GM18508 (cell line): ENCODE measurements around the gene PRODH.
"Not testable (repeated sequence)": the region's sequence is repeated elsewhere in the genome, so short reads cannot be mapped to it uniquely, and the experiment has no call there.

ENCODE experiments used
- ATAC-seq: cut with Tn5 transposase; IDR thresholded peaks from one replicate; pipeline ENCODE4 v1.9.1; 2021; ENCODE audit warnings: moderate number of reproducible peaks; ENCODE audit not compliant: insufficient read depth, unreplicated experiment

PRODH gene

GRCh38 chr22:18935889-18936529 lies at the start of gene PRODH:
Gene PRODH (minus strand): TSS chr22:18936293. CDS start chr22:18936287, 6 bp downstream.
- ATAC-seq, result no peak

GRCh38 chr22:18985780-18986179 lies 49.7 kb upstream of the PRODH start:
- no peak for ATAC-seq

GRCh38 chr22:18984564-18984963 lies 48.5 kb upstream of the PRODH start:
- ATAC-seq, result no peak

- no peak for ATAC-seq
Observed at GRCh38 chr22:18983120-18983651, 47.1 kb upstream of the PRODH start.

GRCh38 chr22:18980829-18981228 lies 44.7 kb upstream of the PRODH start:
- no peak for ATAC-seq

GRCh38 chr22:18979957-18980356 lies 43.9 kb upstream of the PRODH start:
- ATAC-seq, result no peak

- no peak for ATAC-seq
Observed at GRCh38 chr22:18978506-18978905, 42.4 kb upstream of the PRODH start.

GRCh38 chr22:18977824-18978425 lies 41.8 kb upstream of the PRODH start:
- no peak for ATAC-seq

GRCh38 chr22:18976197-18976751 lies 40.2 kb upstream of the PRODH start:
- ATAC-seq, result no peak

- no peak for ATAC-seq
Observed at GRCh38 chr22:18975434-18976196, 39.5 kb upstream of the PRODH start.

GRCh38 chr22:18974477-18975180 lies 38.5 kb upstream of the PRODH start:
- ATAC-seq, result no peak

- ATAC-seq, result no peak
Observed at GRCh38 chr22:18973264-18974031, 37.4 kb upstream of the PRODH start.

GRCh38 chr22:18972591-18972990 lies 36.5 kb upstream of the PRODH start:
- ATAC-seq, result not testable (repeated sequence)

- ATAC-seq, result not testable (repeated sequence)
Observed at GRCh38 chr22:18972029-18972428, 35.9 kb upstream of the PRODH start.

GRCh38 chr22:18971321-18971751 lies 35.2 kb upstream of the PRODH start:
- no peak for ATAC-seq

GRCh38 chr22:18970948-18971315 lies 34.8 kb upstream of the PRODH start:
- no peak for ATAC-seq

- no peak for ATAC-seq
Observed at GRCh38 chr22:18970176-18970947, 34.3 kb upstream of the PRODH start.

GRCh38 chr22:18969158-18969942 lies 33.3 kb upstream of the PRODH start:
- ATAC-seq, result not testable (repeated sequence)
